GM13977 (cell line): ENCODE measurements around the gene KIF13A.
"Not testable (repeated sequence)": the region's sequence is repeated elsewhere in the genome, so short reads cannot be mapped to it uniquely, and the experiment has no call there.

Experiments
- DNase-seq: peaks from one replicate; pipeline ENCODE4 v3.0.0; 2012; ENCODE audit warnings: low spot score
- CTCF ChIP-seq: IDR thresholded peaks from 2 replicates; pipeline ENCODE4 v1.5.1; 2012; ENCODE audit warnings: mild to moderate bottlenecking, control low read depth; ENCODE audit not compliant: insufficient read depth; ENCODE audit errors: extremely low read depth, missing control alignments
- in situ Hi-C: fragments of 300-500 bp; cut with MboI; formaldehyde crosslinking; loops from one replicate; pipeline ENCODE4 v1.12.0; 2022; ENCODE audit warnings: low sequenced_read_pairs, low pct_unique_long_range_greater_than_20kb, mixed read lengths, inconsistent platforms; ENCODE audit not compliant: unreplicated experiment

KIF13A gene

GRCh38 chr6:17914651-17915050, 72.8 kb downstream of the KIF13A start:
- TF ChIP-seq CTCF = no peak
- no peak for DNase-seq
- in situ Hi-C loops = no loop called here

DNA sequence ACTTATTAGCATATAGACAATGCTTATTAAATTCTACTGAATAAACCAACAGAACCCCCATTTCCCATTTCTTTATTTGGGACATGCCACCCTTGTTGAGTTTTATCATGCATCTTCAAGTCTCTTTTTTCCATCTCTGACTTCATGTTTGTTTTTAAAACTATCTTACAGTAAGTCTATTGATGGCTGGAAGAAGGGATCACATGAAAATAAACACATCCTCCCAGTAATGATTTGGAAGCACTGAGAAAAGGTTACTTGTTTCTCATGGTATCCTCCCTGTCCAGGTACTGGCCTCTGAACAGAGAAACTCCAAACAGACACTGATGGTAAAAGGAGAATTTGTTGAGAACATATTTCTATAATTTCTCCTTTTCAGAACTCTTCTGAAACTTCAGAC, 74.9 kb downstream of the KIF13A start:
- in situ Hi-C loops = no loop called here
- DNase-seq = no peak
- TF ChIP-seq CTCF = no peak

DNA sequence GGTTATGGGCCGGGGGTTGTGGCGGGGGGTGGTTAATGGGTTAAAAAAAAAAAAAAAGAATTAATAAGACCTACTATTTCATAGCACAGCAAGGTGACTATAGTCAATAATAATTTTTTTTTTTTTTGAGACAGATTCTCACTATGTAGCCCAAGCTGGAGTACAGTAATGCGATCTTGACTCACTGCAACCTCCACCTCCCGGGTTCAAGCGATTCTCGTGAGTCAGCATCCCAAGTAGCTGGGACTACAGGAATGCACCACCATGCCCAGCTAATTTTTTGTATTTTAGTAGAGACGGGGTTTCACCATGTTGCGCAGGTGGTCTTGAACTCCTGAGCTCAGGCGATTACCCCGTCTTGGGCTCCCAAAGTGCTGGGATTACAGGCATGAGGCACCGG, 75.8 kb downstream of the KIF13A start:
- in situ Hi-C loops, DNase-seq: not testable (repeated sequence)

DNA sequence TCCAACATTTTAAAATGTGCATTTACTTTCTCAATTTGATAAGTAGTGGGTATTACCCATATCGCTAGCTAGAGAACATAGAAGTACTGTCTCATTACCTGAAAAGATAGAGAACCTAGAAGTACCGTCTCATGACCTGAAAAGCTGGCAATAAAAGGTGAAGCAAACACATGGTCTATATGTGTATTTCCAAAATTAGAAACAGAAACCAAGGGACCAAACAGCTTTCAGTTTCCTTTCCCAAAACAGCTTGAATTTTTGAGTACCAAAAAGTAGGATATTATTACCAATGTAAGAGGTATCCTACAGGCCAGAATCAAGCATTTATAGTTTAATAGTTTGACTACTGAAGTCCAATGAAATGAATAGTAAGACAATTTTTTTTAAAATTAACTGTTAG, 77.2 kb downstream of the KIF13A start:
- no peak for DNase-seq
- in situ Hi-C loops = no loop called here
- no peak for TF ChIP-seq CTCF

DNA sequence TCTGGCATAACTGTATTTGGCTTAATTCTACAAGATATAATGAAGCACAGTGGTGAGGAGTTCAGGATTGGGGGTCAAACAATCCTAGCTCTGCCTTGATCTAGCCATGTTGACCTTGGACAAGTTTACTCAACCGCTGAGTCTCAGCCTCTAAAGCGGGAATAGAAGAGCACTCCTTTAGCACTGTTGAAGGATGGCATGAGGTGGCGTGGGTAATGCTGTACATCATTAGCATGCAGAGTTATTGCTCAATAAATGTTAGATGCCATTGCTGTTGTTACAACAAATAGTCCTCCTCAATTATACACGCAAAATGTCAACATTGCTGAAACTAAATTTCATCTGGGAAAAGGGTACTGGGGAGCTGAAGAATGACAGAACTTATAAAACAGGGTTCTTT, 78.6 kb downstream of the KIF13A start:
- no peak for TF ChIP-seq CTCF
- no peak for DNase-seq
- in situ Hi-C loops = no loop called here

- in situ Hi-C loops = no loop called here
Measured at GRCh38 chr6:17907406-17908229, 79.8 kb downstream of the KIF13A start.

More at GRCh38 chr6:17907406-17908229, 79.8 kb downstream of the KIF13A start:
- no peak for TF ChIP-seq CTCF
- no peak for DNase-seq
